ENCODE data around the gene BCL11B.

BCL11B gene

GRCh38 chr14:99286761-99287160 lies 14.8 kb upstream of the BCL11B start:
- no peak for DNase-seq (ENCODE audit: low read depth)

- no peak for DNase-seq (ENCODE audit: low read depth)
Measured at GRCh38 chr14:99284254-99285004, 12.4 kb upstream of the BCL11B start.

GRCh38 chr14:99282261-99283050 lies 10.5 kb upstream of the BCL11B start:
- DNase-seq (ENCODE audit: low read depth): no peak

- no peak for DNase-seq (ENCODE audit: low read depth)
Measured at GRCh38 chr14:99281396-99281795, 9.4 kb upstream of the BCL11B start.

GRCh38 chr14:99280852-99281251 lies 8.9 kb upstream of the BCL11B start:
- no peak for DNase-seq (ENCODE audit: low read depth)

GRCh38 chr14:99280066-99280731 lies 8.2 kb upstream of the BCL11B start:
- no peak for DNase-seq (ENCODE audit: low read depth)

- DNase-seq (ENCODE audit: low read depth): no peak
Measured at GRCh38 chr14:99278836-99279235, 6.8 kb upstream of the BCL11B start.

- DNase-seq (ENCODE audit: low read depth): no peak
Measured at GRCh38 chr14:99277530-99277929, 5.5 kb upstream of the BCL11B start.

- no peak for DNase-seq (ENCODE audit: low read depth)
Measured at GRCh38 chr14:99276482-99276881, 4.5 kb upstream of the BCL11B start.

- no peak for DNase-seq (ENCODE audit: low read depth)
Measured at GRCh38 chr14:99275222-99275584, 3.2 kb upstream of the BCL11B start.

GRCh38 chr14:99274346-99275221 lies 2.6 kb upstream of the BCL11B start:
- DNase-seq (ENCODE audit: low read depth): no peak

- no peak for DNase-seq (ENCODE audit: low read depth)
Measured at GRCh38 chr14:99273766-99274345, 1.9 kb upstream of the BCL11B start.

- no peak for DNase-seq (ENCODE audit: low read depth)
Measured at GRCh38 chr14:99272899-99273765, 1.1 kb upstream of the BCL11B start.

GRCh38 chr14:99272632-99272898 lies 568 bp upstream of the BCL11B start:
- DNase-seq (ENCODE audit: low read depth): no peak

- no peak for DNase-seq (ENCODE audit: low read depth)
Measured at GRCh38 chr14:99271221-99271941, 616 bp downstream of the BCL11B start.

GRCh38 chr14:99270458-99271220 lies 1.4 kb downstream of the BCL11B start:
- no peak for DNase-seq (ENCODE audit: low read depth)

GRCh38 chr14:99268810-99269707 lies 2.9 kb downstream of the BCL11B start:
- DNase-seq (ENCODE audit: low read depth): no peak
